Endodermal cell (in vitro differentiated cells): Measurements from ENCODE around the gene AZIN2. TPM values are rescaled to one million over a fixed set of nuclear protein-coding genes. Genes with fewer than 3 reads are reported as not detected.

Experiments used
- DNase-seq: peaks from one replicate; pipeline ENCODE4 v3.0.0-alpha.2; 2017
- H3K27ac ChIP-seq: 2 replicates; pipeline ENCODE4 v1.5.1; 2013; ENCODE audit warnings: mild to moderate bottlenecking, low read depth, low read length, moderate library complexity
- H3K27me3 ChIP-seq: 2 replicates; pipeline ENCODE4 v1.6.1; 2013; ENCODE audit warnings: mild to moderate bottlenecking, low read length, moderate library complexity; ENCODE audit not compliant: insufficient read depth, control insufficient read depth, poor library complexity, severe bottlenecking
- H3K36me3 ChIP-seq: 2 replicates; pipeline ENCODE4 v1.7.0; 2013; ENCODE audit warnings: mild to moderate bottlenecking, low read length, moderate library complexity; ENCODE audit not compliant: control insufficient read depth, insufficient read depth
- H3K4me1 ChIP-seq: one replicate; pipeline ENCODE4 v1.7.0; 2013; ENCODE audit warnings: low read length; ENCODE audit not compliant: control insufficient read depth, insufficient read depth
- H3K4me3 ChIP-seq: 2 replicates; pipeline ENCODE4 v1.5.1; 2013; ENCODE audit warnings: mild to moderate bottlenecking, low read length, moderate library complexity
- H3K9ac ChIP-seq: 2 replicates; pipeline ENCODE4 v1.6.1; 2013; ENCODE audit warnings: mild to moderate bottlenecking, low read length, moderate library complexity; ENCODE audit not compliant: poor library complexity, severe bottlenecking; ENCODE audit errors: extremely low read depth
- H3K9me3 ChIP-seq: 2 replicates; pipeline ENCODE4 v1.6.1; 2013; ENCODE audit warnings: mild to moderate bottlenecking, low read length, moderate library complexity; ENCODE audit not compliant: control insufficient read depth
- H3K27ac Mint-ChIP-seq: 2 replicates; pipeline ENCODE4 v1.8.0; 2020; ENCODE audit warnings: mixed read lengths
- H3K27me3 Mint-ChIP-seq: 2 replicates; pipeline ENCODE4 v1.8.0; 2021; ENCODE audit warnings: mild to moderate bottlenecking, mixed read lengths; ENCODE audit not compliant: insufficient read depth
- H3K36me3 Mint-ChIP-seq: 2 replicates; pipeline ENCODE4 v1.8.0; 2020; ENCODE audit warnings: low read depth, mixed read lengths
- H3K4me1 Mint-ChIP-seq: 2 replicates; pipeline ENCODE4 v1.8.0; 2020; ENCODE audit warnings: mixed read lengths
- H3K4me3 Mint-ChIP-seq: 2 replicates; pipeline ENCODE4 v1.8.0; 2020; ENCODE audit warnings: mild to moderate bottlenecking, moderate library complexity, mixed read lengths
- H3K9me3 Mint-ChIP-seq: 2 replicates; pipeline ENCODE4 v1.8.0; 2020; ENCODE audit warnings: mild to moderate bottlenecking, mixed read lengths
- WGBS, 2 experiments: methylation state at CpG; one replicate each; pipeline versions ENCODE4 v1.1.5 to v1.1.7; 2013; ENCODE audit warnings: missing lambda C conversion rate in 2 of 2, mixed read lengths in 1 of 2; ENCODE audit not compliant: insufficient coverage in 1 of 2, insufficient read length in 1 of 2; 5-methylcytosine and 5-hydroxymethylcytosine counted together
- total RNA-seq, 2 donors: library from RNA; stranded (reverse); fragmentation: NEBNext Ultra II Directional in 1 of 2; extraction: Animal tissue kit (Norgen Biotek cat#: 25700) in 1 of 2; gene quantifications; 2 replicates in 1 of 2; 3 replicates in 1 of 2; pipeline ENCODE4 v1.2.1, GENCODE V29; 2021
- TF ChIP-seq, protein P1 (sequence below): fragments of 200-600 bp; sonication (generic); conservative IDR thresholded peaks from 2 replicates; pipeline ENCODE4 v1.5.0; 2021; ENCODE audit warnings: antibody characterized with exemption, mild to moderate bottlenecking

The AZIN2 gene
- total RNA-seq, 2 donors from 2014 or later, result 1.7 to 3.0 TPM

DNA sequence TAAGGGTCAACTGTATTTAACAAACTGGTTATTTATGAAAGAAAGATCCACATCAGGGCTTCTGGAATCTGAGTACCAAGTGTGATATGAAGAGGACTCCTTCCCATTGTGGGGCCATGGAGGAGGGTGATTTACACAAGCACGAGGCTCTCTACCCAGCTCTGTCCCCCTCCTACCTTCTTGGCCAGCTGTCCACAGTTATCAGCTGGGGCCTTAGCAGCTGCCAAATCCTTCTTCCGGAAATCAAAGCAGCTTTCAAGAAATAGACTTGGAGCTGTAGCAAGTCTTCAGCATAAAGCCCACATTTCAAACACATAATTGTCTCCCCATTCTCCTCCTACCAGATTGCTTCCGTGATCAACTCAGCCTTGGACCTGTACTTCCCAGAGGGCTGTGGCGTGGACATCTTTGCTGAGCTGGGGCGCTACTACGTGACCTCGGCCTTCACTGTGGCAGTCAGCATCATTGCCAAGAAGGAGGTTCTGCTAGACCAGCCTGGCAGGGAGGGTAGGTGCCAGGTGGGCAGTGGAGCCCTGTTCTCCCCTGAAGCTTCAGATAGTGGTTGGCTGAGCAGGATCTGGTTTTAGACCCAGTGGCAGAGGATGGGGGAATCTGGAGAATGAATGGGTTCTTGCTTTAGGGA lies 15.5 kb downstream of the AZIN2 start:
- Mint-ChIP-seq H3K4me1 (no peaks in the 10 kb centered on the region), H3K9me3 (no peaks in the 10 kb centered on the region), H3K27ac (no peak overlapping the region), H3K27me3 (peaks cover 4% of the 10 kb centered on the region), H3K4me3 (no peak overlapping the region), H3K36me3 (no peaks in the 10 kb centered on the region)
- no peak for DNase-seq
- no peaks in the 10 kb centered on the region for H3K4me1 ChIP-seq
- no peaks in the 10 kb centered on the region for H3K27me3 ChIP-seq
- no peak overlapping the region for H3K27ac ChIP-seq
- H3K36me3 ChIP-seq, result no peaks in the 10 kb centered on the region
- H3K9me3 ChIP-seq, result no peaks in the 10 kb centered on the region
- H3K4me3 ChIP-seq, result no peak overlapping the region
- no peak overlapping the region for H3K9ac ChIP-seq
- TF ChIP-seq, protein P1, sequence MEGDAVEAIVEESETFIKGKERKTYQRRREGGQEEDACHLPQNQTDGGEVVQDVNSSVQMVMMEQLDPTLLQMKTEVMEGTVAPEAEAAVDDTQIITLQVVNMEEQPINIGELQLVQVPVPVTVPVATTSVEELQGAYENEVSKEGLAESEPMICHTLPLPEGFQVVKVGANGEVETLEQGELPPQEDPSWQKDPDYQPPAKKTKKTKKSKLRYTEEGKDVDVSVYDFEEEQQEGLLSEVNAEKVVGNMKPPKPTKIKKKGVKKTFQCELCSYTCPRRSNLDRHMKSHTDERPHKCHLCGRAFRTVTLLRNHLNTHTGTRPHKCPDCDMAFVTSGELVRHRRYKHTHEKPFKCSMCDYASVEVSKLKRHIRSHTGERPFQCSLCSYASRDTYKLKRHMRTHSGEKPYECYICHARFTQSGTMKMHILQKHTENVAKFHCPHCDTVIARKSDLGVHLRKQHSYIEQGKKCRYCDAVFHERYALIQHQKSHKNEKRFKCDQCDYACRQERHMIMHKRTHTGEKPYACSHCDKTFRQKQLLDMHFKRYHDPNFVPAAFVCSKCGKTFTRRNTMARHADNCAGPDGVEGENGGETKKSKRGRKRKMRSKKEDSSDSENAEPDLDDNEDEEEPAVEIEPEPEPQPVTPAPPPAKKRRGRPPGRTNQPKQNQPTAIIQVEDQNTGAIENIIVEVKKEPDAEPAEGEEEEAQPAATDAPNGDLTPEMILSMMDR, result no peak
- 91 to 96% methylated on average over 6 to 7 of the region's 7 CpGs for WGBS, 2 experiments

DNA sequence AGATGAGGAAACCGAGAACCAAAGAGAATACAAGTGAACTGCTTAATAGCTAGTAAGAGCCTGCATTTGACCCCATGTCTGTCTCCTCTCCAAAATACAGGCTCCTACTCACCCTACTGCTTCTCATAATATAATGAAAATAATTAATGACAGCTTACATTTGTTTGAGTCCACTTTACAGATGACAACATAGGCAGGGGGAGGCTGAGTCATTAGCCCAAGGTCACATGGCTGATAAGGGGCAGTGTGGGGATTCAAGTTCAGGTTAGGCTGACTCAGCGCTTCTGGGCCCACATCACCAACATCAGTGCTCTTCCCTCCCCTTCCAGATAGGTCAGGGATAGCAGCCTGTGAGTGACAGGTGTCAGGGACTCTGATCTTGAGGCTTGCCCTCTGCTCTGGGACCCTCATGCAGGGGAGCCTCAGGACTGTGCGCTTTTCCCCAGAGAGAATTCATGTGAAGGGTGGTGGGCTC lies 16.2 kb downstream of the AZIN2 start:
- Histone ChIP-seq H3K4me1 (no peaks in the 10 kb centered on the region), H3K9me3 (no peaks in the 10 kb centered on the region), H3K27me3 (no peaks in the 10 kb centered on the region), H3K9ac (no peak overlapping the region), H3K36me3 (no peaks in the 10 kb centered on the region), H3K4me3 (no peak overlapping the region), H3K27ac (no peak overlapping the region)
- no peak for DNase-seq
- Mint-ChIP-seq H3K9me3 (no peaks in the 10 kb centered on the region), H3K27ac (no peak overlapping the region), H3K36me3 (no peaks in the 10 kb centered on the region), H3K4me1 (no peaks in the 10 kb centered on the region), H3K27me3 (peaks cover 4% of the 10 kb centered on the region), H3K4me3 (no peak overlapping the region)
- 80 to 95% methylated on average over 1 to 3 of the region's 3 CpGs for WGBS, 2 experiments
- TF ChIP-seq, protein P1, result no peak

DNA sequence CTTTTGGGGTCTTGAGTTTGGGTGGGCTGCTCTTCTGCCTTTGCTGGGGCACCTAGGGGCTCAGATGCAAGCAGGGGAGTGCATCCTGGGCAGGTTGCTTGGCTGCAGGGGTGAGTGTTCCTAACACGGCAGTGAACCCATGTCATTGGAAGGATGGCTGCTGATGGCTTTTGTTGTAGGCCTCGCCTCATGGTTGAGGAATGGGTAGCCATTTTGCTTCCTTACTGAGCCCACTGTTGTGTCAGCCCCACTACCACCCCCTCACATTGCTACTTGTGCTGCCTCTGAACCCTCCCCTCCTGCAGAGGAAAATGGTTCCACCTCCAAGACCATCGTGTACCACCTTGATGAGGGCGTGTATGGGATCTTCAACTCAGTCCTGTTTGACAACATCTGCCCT lies 16.8 kb downstream of the AZIN2 start:
- Histone ChIP-seq H3K4me1 (no peaks in the 10 kb centered on the region), H3K27me3 (no peaks in the 10 kb centered on the region), H3K36me3 (no peaks in the 10 kb centered on the region), H3K27ac (no peak overlapping the region), H3K4me3 (no peak overlapping the region), H3K9me3 (no peaks in the 10 kb centered on the region), H3K9ac (no peak overlapping the region)
- H3K4me1 Mint-ChIP-seq, result no peaks in the 10 kb centered on the region
- H3K4me3 Mint-ChIP-seq, result no peak overlapping the region
- TF ChIP-seq, protein P1, result no peak
- DNase-seq, result no peak
- WGBS, 2 experiments, result 86 to 99% methylated on average over 4 of the region's 4 CpGs
- no peaks in the 10 kb centered on the region for H3K9me3 Mint-ChIP-seq
- H3K36me3 Mint-ChIP-seq, result no peaks in the 10 kb centered on the region
- H3K27ac Mint-ChIP-seq, result no peak overlapping the region
- H3K27me3 Mint-ChIP-seq, result peaks cover 4% of the 10 kb centered on the region
